Astrocyte of the spinal cord (primary cell): ENCODE measurements around the gene CLEC4M.

Experiments
- DNase-seq: peaks from one replicate; pipeline ENCODE4 v3.0.0; 2011; ENCODE audit warnings: low read depth, low spot score
- H3K4me3 ChIP-seq: 2 replicates; pipeline ENCODE4 v1.5.1; 2011; ENCODE audit warnings: low read depth, mild to moderate bottlenecking, low read length, moderate library complexity
- in situ Hi-C: cut with HindIII; loops from 2 replicates; pipeline ENCODE4 v1.10.0; 2017; ENCODE audit warnings: low sequenced_read_pairs
- TF ChIP-seq, protein P1 (sequence below): IDR thresholded peaks from 2 replicates; pipeline ENCODE4 v1.5.1; 2012; ENCODE audit warnings: low read depth, mild to moderate bottlenecking, low read length, inconsistent platforms

The CLEC4M gene

DNA sequence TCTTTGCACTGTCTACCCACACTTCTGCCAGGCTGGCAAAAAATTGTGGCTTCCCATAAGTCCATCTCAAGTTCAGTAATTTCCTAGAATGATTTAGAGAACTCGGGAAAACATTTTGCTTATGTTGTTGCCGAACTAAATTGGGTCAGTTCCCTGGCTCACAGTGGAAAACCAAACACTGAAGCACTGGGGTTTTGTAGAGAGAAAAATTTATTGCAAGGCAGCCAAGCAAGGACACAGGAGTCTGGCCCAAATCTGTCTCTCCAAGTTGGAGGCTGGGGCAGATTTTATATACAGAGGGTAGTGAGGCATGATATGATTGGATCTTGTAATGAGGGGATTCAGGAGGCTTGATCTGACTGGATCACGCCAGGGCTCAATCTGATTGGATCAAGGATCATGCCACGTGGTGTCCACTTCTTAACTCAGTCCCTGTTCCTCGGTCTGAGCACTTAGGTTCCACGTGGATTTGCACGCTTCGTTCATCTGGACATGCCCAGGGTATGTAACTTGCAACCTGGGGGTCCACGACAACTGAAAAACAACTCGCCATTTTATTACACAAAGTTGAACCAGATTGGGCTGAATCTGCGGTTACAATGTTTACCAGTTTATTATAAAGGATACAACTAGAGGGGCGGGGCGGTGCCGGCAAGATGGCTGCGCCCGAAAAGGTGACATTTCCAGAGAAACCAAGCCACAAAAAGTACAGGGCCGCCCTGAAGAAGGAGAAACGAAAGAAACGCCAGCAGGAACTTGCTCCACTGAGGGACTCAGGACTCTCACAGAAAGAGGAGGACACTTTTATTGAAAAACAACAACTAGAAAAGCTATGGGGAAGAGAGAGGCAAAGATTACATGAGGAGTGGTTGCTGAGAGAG, 23.0 kb upstream of the CLEC4M start:
- no peak overlapping the region for H3K4me3 ChIP-seq
- TF ChIP-seq, protein P1, sequence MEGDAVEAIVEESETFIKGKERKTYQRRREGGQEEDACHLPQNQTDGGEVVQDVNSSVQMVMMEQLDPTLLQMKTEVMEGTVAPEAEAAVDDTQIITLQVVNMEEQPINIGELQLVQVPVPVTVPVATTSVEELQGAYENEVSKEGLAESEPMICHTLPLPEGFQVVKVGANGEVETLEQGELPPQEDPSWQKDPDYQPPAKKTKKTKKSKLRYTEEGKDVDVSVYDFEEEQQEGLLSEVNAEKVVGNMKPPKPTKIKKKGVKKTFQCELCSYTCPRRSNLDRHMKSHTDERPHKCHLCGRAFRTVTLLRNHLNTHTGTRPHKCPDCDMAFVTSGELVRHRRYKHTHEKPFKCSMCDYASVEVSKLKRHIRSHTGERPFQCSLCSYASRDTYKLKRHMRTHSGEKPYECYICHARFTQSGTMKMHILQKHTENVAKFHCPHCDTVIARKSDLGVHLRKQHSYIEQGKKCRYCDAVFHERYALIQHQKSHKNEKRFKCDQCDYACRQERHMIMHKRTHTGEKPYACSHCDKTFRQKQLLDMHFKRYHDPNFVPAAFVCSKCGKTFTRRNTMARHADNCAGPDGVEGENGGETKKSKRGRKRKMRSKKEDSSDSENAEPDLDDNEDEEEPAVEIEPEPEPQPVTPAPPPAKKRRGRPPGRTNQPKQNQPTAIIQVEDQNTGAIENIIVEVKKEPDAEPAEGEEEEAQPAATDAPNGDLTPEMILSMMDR, result no peak
- in situ Hi-C loops, result no loop called here
- no peak for DNase-seq

DNA sequence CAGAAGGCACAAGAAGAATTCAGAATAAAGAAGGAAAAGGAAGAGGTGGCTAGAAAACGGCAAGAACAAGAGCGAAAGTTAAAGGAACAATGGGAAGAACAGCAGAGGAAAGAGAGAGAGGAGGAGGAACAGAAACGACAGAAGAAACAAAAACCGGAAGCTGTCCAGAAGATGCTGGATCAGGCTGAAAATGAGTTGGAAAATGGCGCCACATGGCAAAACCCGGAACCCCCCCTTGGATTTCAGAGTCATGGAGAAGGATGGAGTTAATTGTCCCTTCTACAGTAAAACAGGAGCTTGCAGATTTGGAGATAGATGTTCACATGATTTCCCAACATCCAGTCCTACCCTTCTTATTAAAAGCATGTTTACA, 22.4 kb upstream of the CLEC4M start:
- TF ChIP-seq, protein P1, result no peak
- no peak overlapping the region for H3K4me3 ChIP-seq
- in situ Hi-C loops, result no loop called here
- no peak for DNase-seq

DNA sequence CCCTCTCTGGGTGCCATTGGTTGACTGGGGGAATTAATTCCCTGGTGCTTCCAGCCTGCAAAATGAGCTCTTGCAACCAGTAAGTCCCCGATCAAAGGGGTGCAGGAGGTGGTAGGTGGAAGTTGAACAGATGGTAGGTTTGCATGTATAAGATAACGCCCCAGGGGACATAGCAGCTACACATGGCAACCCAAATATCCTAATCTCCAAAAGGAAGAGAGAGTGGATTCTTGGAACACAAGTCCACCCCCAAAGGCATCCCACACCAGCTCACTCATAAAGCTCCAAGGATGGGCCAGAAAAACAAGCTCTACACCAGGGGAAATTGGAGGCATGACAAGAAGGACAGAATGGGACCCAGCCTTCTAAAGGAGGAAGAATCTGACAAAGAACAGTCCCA, 20.5 kb upstream of the CLEC4M start:
- in situ Hi-C loops, result no loop called here
- H3K4me3 ChIP-seq, result no peak overlapping the region
- TF ChIP-seq, protein P1, result no peak
- DNase-seq, result no peak

DNA sequence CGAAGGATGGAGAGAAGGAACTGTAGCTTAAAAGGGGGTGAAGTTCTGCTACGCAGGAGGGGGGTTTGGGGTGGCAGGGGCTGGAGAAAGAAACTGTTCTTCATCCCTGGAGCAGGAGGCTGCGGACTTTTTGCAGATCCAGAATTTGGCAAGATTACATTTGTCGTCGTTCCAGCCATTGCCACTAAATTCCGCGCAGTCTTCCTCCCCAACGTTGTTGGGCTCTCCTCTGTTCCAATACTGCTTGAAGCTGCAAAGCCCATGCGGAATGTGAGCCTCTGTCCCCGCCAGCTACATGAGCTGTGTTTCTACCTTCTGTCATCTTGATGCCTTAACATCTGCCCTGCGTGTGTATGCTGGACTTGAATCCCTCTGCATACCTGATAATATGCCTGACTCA, 20.1 kb upstream of the CLEC4M start:
- no peak overlapping the region for H3K4me3 ChIP-seq
- DNase-seq, result no peak
- TF ChIP-seq, protein P1, result no peak
- in situ Hi-C loops, result no loop called here

DNA sequence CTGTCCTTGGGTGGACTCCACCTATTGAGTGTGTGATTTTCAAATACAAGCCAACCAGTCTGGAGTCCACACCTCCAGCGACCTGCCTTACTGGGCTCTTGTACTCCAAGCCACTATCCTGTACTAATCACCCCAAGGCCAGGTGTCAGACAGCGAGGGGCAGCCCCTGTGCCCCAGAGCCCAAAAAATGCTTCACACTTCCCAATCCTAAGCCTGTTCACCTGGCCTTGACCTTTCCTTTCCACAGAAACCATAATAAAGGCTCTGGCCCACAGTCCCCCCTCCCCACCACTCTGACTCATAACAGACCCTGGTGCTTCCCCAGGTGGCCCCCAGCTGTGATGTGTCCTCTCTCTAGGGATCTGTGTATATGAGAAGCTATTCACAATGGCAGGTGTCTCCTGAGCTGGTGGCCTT, 19.6 kb upstream of the CLEC4M start:
- in situ Hi-C loops, result no loop called here
- no peak for DNase-seq
- H3K4me3 ChIP-seq, result no peak overlapping the region
- TF ChIP-seq, protein P1, result no peak

DNA sequence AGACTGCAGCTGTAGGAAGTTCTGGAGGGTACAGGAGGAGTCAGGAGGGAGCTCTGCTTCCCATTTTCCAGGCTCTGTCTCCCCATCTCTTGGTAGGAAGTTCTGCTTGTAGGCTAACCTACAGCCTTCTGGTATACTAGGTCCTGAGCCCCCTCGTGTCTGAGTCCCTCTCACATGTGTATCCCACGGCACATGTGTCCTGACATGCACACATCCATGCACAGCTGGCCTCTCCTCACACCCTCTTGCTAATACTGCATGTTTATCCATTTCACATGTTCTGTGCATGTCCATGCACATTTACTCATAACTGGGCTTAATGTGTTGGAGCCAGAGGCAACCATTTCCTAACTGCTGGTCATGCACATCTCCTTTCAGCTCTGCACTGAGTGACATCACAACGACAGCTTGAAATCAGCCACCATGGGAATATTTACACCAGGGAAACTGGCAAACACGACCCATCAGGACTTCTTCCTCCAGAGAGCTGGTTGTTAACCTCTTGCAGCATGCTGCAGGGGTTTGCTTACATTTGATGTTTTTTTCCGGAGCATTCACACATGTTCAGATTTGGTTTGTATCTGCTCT, 18.8 kb upstream of the CLEC4M start:
- TF ChIP-seq, protein P1, result no peak
- no peak for DNase-seq
- H3K4me3 ChIP-seq, result no peak overlapping the region
- in situ Hi-C loops, result no loop called here
